H1 (cell line): ENCODE data around the gene PPP1R10. TPM values are rescaled to one million over a fixed set of nuclear protein-coding genes. Genes with fewer than 3 reads are reported as not detected.

Experiments
- CTCF ChIA-PET: fragments of 300-600 bp; sonication (Branson Sonifier 250); formaldehyde crosslinking; loops from one replicate; lab custom pipeline; 2021; ENCODE audit not compliant: partially characterized antibody; lab: Charles Lee
- POLR2A ChIA-PET: fragments of 300-600 bp; sonication (Branson Sonifier 250); formaldehyde crosslinking; loops from one replicate; lab custom pipeline; 2021; ENCODE audit warnings: inconsistent platforms; ENCODE audit not compliant: partially characterized antibody; lab: Charles Lee
- DNase-seq, 2 experiments: peaks; one replicate each; pipeline versions ENCODE4 v3.0.0 to v3.0.0-alpha.2; 2010 to 2022; ENCODE audit warnings: low spot score in 2 of 2, low read depth in 1 of 2, mixed read lengths in 1 of 2
- FAIRE-seq: peaks from 2 replicates; lab custom pipeline; 2011; peaks lifted over from hg19 to GRCh38; lab: Jason Lieb, UNC
- H2AFZ ChIP-seq: 2 replicates; pipeline ENCODE4 v1.8.1; 2012; ENCODE audit warnings: low read length, inconsistent platforms
- H2AK5ac ChIP-seq: 2 replicates; pipeline ENCODE4 v1.6.1; 2013; ENCODE audit warnings: low read depth, low read length
- H2BK120ac ChIP-seq: replicated peaks from 2 replicates; pipeline ENCODE3; 2013; ENCODE audit warnings: low read depth, low read length, inconsistent platforms
- H2BK12ac ChIP-seq: 2 replicates; pipeline ENCODE4 v1.6.1; 2013; ENCODE audit warnings: low read depth, low read length
- H2BK15ac ChIP-seq: 2 replicates; pipeline ENCODE4 v1.6.1; 2013; ENCODE audit warnings: low read length
- H2BK20ac ChIP-seq: 2 replicates; pipeline ENCODE4 v1.6.1; 2013; ENCODE audit warnings: low read length
- H2BK5ac ChIP-seq: 2 replicates; pipeline ENCODE4 v1.6.1; 2013; ENCODE audit warnings: low read depth, low read length
- H3K14ac ChIP-seq: 2 replicates; pipeline ENCODE4 v1.6.1; 2013; ENCODE audit warnings: inconsistent platforms; ENCODE audit not compliant: insufficient read length
- H3K18ac ChIP-seq: 2 replicates; pipeline ENCODE4 v1.6.1; 2013; ENCODE audit warnings: low read length; ENCODE audit errors: extremely low read depth
- H3K23ac ChIP-seq: 2 replicates; pipeline ENCODE4 v1.6.1; 2013; ENCODE audit warnings: inconsistent platforms; ENCODE audit not compliant: insufficient read length
- H3K23me2 ChIP-seq: 2 replicates; pipeline ENCODE4 v1.6.1; 2013; ENCODE audit warnings: low read depth, low read length
- H3K27ac ChIP-seq: 2 replicates; pipeline ENCODE4 v1.6.1; 2011; ENCODE audit warnings: low read depth, low read length, inconsistent platforms
- H3K27me3 ChIP-seq, 4 experiments: replicated peaks in 1 of 4; 1 replicate in 1 of 4; 2 replicates in 3 of 4; pipeline versions ENCODE4 v1.6.1 to v1.8.1; 2011 to 2013; ENCODE audit warnings: low read length in 3 of 4, mild to moderate bottlenecking in 3 of 4, inconsistent platforms in 2 of 4, mixed read lengths in 2 of 4, moderate library complexity in 1 of 4; ENCODE audit not compliant: control insufficient read depth in 3 of 4, insufficient read depth in 3 of 4; ENCODE audit errors: extremely low read depth in 1 of 4
- H3K36me3 ChIP-seq, 4 experiments: 2 replicates each; pipeline versions ENCODE4 v1.6.1 to v1.8.1; 2011 to 2013; ENCODE audit warnings: mild to moderate bottlenecking in 4 of 4, low read length in 3 of 4, moderate library complexity in 2 of 4, control low read depth in 1 of 4, inconsistent platforms in 1 of 4; ENCODE audit not compliant: insufficient read depth in 4 of 4, control insufficient read depth in 2 of 4
- H3K4ac ChIP-seq: replicated peaks from 2 replicates; pipeline ENCODE3; 2013; ENCODE audit warnings: low read length, low read depth, mixed read lengths, inconsistent platforms; ENCODE audit not compliant: insufficient read length
- H3K4me1 ChIP-seq, 4 experiments: replicated peaks in 1 of 4; 1 replicate in 1 of 4; 2 replicates in 3 of 4; pipeline versions ENCODE4 v1.6.1 to v1.8.1; 2011 to 2013; ENCODE audit warnings: low read length in 3 of 4, inconsistent platforms in 2 of 4, mixed read lengths in 1 of 4; ENCODE audit not compliant: insufficient read depth in 4 of 4, control insufficient read depth in 3 of 4
- H3K4me2 ChIP-seq, 2 experiments: 2 replicates each; pipeline versions ENCODE4 v1.6.1 to v1.8.1; 2011 to 2013; ENCODE audit warnings: low read depth in 2 of 2, low read length in 2 of 2, control low read depth in 1 of 2, inconsistent platforms in 1 of 2, mild to moderate bottlenecking in 1 of 2; ENCODE audit not compliant: insufficient read depth in 1 of 2
- H3K4me3 ChIP-seq, 4 experiments: fragments of 200-600, 300-600 bp in 1 of 4; sonication (generic), shearing (Covaris generic), sonication (Bioruptor Twin) in 1 of 4; 2 replicates each; pipeline versions ENCODE4 v1.5.1 to v1.8.1; 2011 to 2016; ENCODE audit warnings: low read length in 4 of 4, low read depth in 3 of 4, control low read depth in 2 of 4, inconsistent platforms in 2 of 4, mild to moderate bottlenecking in 2 of 4, mixed read lengths in 1 of 4, moderate library complexity in 1 of 4; ENCODE audit not compliant: insufficient read depth in 2 of 4; ENCODE audit errors: extremely low read depth in 1 of 4
- H3K56ac ChIP-seq: replicated peaks from 2 replicates; pipeline ENCODE3; 2013; ENCODE audit warnings: low read depth, mild to moderate bottlenecking, mixed read lengths, low read length, inconsistent platforms; ENCODE audit not compliant: insufficient read length
- H3K79me1 ChIP-seq: 2 replicates; pipeline ENCODE4 v1.6.1; 2013; ENCODE audit warnings: low read depth, low read length, control low read depth
- H3K79me2 ChIP-seq, 2 experiments: 2 replicates each; pipeline versions ENCODE4 v1.6.1 to v1.8.1; 2012 to 2013; ENCODE audit warnings: low read length in 2 of 2, mild to moderate bottlenecking in 2 of 2, inconsistent platforms in 1 of 2; ENCODE audit not compliant: insufficient read depth in 2 of 2, control insufficient read depth in 1 of 2
- H3K9ac ChIP-seq, 4 experiments: replicated peaks in 1 of 4; 1 replicate in 1 of 4; 2 replicates in 3 of 4; pipeline versions ENCODE4 v1.6.1 to v1.8.1; 2011 to 2013; ENCODE audit warnings: low read depth in 3 of 4, low read length in 3 of 4, control low read depth in 2 of 4, mild to moderate bottlenecking in 2 of 4, moderate library complexity in 2 of 4, inconsistent platforms in 1 of 4; ENCODE audit errors: extremely low read depth in 1 of 4
- H3K9me3 ChIP-seq, 2 experiments: 2 replicates each; pipeline versions ENCODE4 v1.6.1 to v1.8.1; 2012 to 2013; ENCODE audit warnings: mild to moderate bottlenecking in 2 of 2, moderate library complexity in 2 of 2, control low read depth in 1 of 2, inconsistent platforms in 1 of 2, low read depth in 1 of 2, low read length in 1 of 2, mixed read lengths in 1 of 2; ENCODE audit not compliant: insufficient read depth in 2 of 2
- H4K20me1 ChIP-seq, 2 experiments: replicated peaks in 1 of 2; 2 replicates each; pipeline versions ENCODE3 to v1.8.1; 2011 to 2013; ENCODE audit warnings: inconsistent platforms in 2 of 2, low read length in 2 of 2, mild to moderate bottlenecking in 1 of 2; ENCODE audit not compliant: insufficient read depth in 2 of 2, control insufficient read depth in 1 of 2
- H4K5ac ChIP-seq: 2 replicates; pipeline ENCODE4 v1.6.1; 2013; ENCODE audit warnings: low read length, low read depth, mixed read lengths, inconsistent platforms; ENCODE audit not compliant: insufficient read length
- H4K8ac ChIP-seq: 2 replicates; pipeline ENCODE4 v1.8.0; 2013; ENCODE audit warnings: mild to moderate bottlenecking, moderate library complexity, low read length, inconsistent platforms; ENCODE audit not compliant: insufficient read depth; ENCODE audit errors: extremely low read depth
- H4K91ac ChIP-seq: replicated peaks from 2 replicates; pipeline ENCODE3; 2013; ENCODE audit warnings: low read length, mixed read lengths, inconsistent platforms; ENCODE audit not compliant: insufficient read length
- CHD1 ChIP-seq: IDR thresholded peaks from 2 replicates; pipeline ENCODE4 v1.6.1; 2012; ENCODE audit warnings: low read depth, low read length, improper control_type of control experiment
- SUZ12 ChIP-seq: fragments of 200-600 bp; sonication (generic); IDR thresholded peaks from 2 replicates; pipeline ENCODE4 v1.6.1; 2012; ENCODE audit warnings: mild to moderate bottlenecking, inconsistent platforms, low read length, moderate library complexity, mixed read lengths
- WGBS, 2 experiments: shearing (Covaris generic) in 1 of 2; methylation state at CpG; one replicate each; pipeline versions ENCODE4 v1.1.6 to v1.1.7; 2013 to 2015; ENCODE audit warnings: low lambda C conversion rate in 2 of 2, mixed read lengths in 2 of 2, inconsistent platforms in 1 of 2, low coverage in 1 of 2, missing lambda C conversion rate in 1 of 2; ENCODE audit not compliant: insufficient replicate concordance in 2 of 2, insufficient coverage in 1 of 2, insufficient read length in 1 of 2; ENCODE audit errors: extremely low coverage in 1 of 2, missing lambda C conversion rate in 1 of 2; 5-methylcytosine and 5-hydroxymethylcytosine counted together
- polyA plus RNA-seq, 7 experiments: library from polyadenylated mRNA; depleted of rRNA in 3 of 7; stranded (reverse) in 5 of 7; unstranded in 2 of 7; fragments of >200 nt in 5 of 7; fragments of 200-250 nt in 2 of 7; gene quantifications; 1 replicate in 5 of 7; 2 replicates in 1 of 7; 4 replicates in 1 of 7; pipeline versions ENCODE4 v1.2.1 to v1.2.3, GENCODE V29; 2011 to 2013; ENCODE audit warnings: missing spikeins in 2 of 7, mixed read lengths in 2 of 7
- total RNA-seq: library from RNA; stranded (reverse); fragmentation: NEBNext Ultra II Directional; extraction: Animal tissue kit (Norgen Biotek cat#: 25700); gene quantifications from 2 replicates; pipeline ENCODE4 v1.2.1, GENCODE V29; 2021

Gene PPP1R10
- total and polyA plus RNA-seq, 2 of the 8 experiments (the other 6 are each of a cell fraction or from before 2014, with no cell fraction given), result 23.9 to 89.1 TPM

DNA sequence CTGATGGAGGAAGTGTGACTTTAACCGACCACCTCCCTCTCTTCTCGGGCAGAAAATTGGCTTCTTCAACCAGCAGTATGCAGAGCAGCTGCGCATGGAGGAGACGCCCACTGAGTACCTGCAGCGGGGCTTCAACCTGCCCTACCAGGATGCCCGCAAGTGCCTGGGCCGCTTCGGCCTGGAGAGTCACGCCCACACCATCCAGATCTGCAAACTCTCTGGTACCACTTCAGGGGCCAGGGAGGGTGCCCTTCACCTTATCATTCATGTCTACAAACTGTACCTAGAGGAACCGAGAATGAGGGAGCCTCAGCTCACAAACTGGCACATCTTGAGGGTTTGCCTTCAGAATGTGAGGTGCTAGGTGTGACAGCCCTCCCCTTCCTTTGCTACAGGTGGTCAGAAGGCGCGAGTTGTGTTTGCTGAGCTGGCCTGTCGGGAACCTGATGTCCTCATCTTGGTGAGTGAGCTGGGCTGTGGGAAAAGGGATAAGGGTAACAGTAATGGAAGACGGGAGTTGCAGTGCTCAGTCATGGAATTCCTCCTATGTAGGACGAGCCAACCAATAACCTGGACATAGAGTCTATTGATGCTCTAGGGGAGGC is 27.2 kb downstream of the PPP1R10 start:
- H2BK12ac ChIP-seq, result no peak overlapping the region
- H3K9me3 ChIP-seq, result peaks cover 0 to 2% of the 10 kb centered on the region in 2 experiments; a peak in 1 of 4 replicates
- no peaks in the 10 kb centered on the region for H3K4me1 ChIP-seq
- H3K27ac ChIP-seq, result no peak overlapping the region
- H3K27me3 ChIP-seq, result no peaks in the 10 kb centered on the region
- H2AFZ ChIP-seq, result no peak overlapping the region
- no peak overlapping the region for H4K91ac ChIP-seq
- no peak overlapping the region for H2BK20ac ChIP-seq
- peaks cover 27 to 90% (median 68%) of the 10 kb centered on the region in 4 experiments for H3K36me3 ChIP-seq
- H3K18ac ChIP-seq, result no peak overlapping the region
- H3K79me1 ChIP-seq, result peaks cover 2% of the 10 kb centered on the region; the same call in 1 of the 2 replicates
- FAIRE-seq (no peak), DNase-seq (no peak)
- H2AK5ac ChIP-seq, result no peak overlapping the region
- H3K4me3 ChIP-seq, result no peak overlapping the region
- CTCF ChIA-PET, result interaction anchor here (0.6 to 2.7 kb wide), 5 partner anchors 12 to 107 kb away, joined by 3 to 9 read pairs (median 4); no protein-coding TSS in a partner anchor
- H3K56ac ChIP-seq, result no peak overlapping the region
- no peak overlapping the region for H3K9ac ChIP-seq
- H2BK120ac ChIP-seq, result no peak overlapping the region
- H3K4ac ChIP-seq, result no peak overlapping the region
- H4K20me1 ChIP-seq, result peaks cover 3 to 15% of the 10 kb centered on the region in 2 experiments
- H3K23ac ChIP-seq, result no peak overlapping the region
- H3K14ac ChIP-seq, result no peak overlapping the region
- H3K23me2 ChIP-seq, result no peaks in the 10 kb centered on the region
- H2BK15ac ChIP-seq, result no peak overlapping the region
- POLR2A ChIA-PET, result interaction anchor here (0.6 to 27.0 kb wide), 13 partner anchors 3 to 114 kb away, joined by 3 to 712 read pairs (median 5); partner anchors contain the start of genes ABCF1, ATAT1, GNL1 and MRPS18B
- WGBS, 2 experiments, result 94% methylated on average over 15 of the region's 15 CpGs; no CpG with 5 or more reads in 1 of the 2 experiments
- TF ChIP-seq CHD1 (no peak), SUZ12 (no peak)
- H2BK5ac ChIP-seq, result no peak overlapping the region
- H3K79me2 ChIP-seq, result peaks cover 0 to 5% of the 10 kb centered on the region in 2 experiments; a peak in 1 of 4 replicates
- no peak overlapping the region for H3K4me2 ChIP-seq
- no peak overlapping the region; the same call in 1 of the 2 replicates for H4K8ac ChIP-seq
- H4K5ac ChIP-seq, result no peak overlapping the region
